CD14-positive monocyte (primary cell): Measurements from ENCODE around the gene LRRC34. TPM values are rescaled to one million over a fixed set of nuclear protein-coding genes. Genes with fewer than 3 reads are reported as not detected.

Experiments
- DNase-seq, 3 donors: peaks; one replicate each; pipeline ENCODE4 v3.0.0-alpha.2; 2011 to 2022
- H2AFZ ChIP-seq: 2 replicates; pipeline ENCODE4 v1.6.0; 2012; ENCODE audit warnings: mild to moderate bottlenecking, low read depth, low read length, inconsistent platforms; ENCODE audit not compliant: insufficient read depth, poor library complexity, severe bottlenecking
- H3K27ac ChIP-seq, 2 donors: 1 replicate in 1 of 2; 2 replicates in 1 of 2; pipeline ENCODE4 v1.5.1; 2012 to 2013; ENCODE audit warnings: low read length in 2 of 2, control low read depth in 1 of 2, inconsistent platforms in 1 of 2, low read depth in 1 of 2, mild to moderate bottlenecking in 1 of 2
- H3K27me3 ChIP-seq, 2 donors: one replicate each; pipeline versions ENCODE4 v1.6.0 to v1.6.1; 2011 to 2013; ENCODE audit warnings: low read length in 2 of 2; ENCODE audit not compliant: control insufficient read depth in 2 of 2, insufficient read depth in 2 of 2
- H3K36me3 ChIP-seq, 2 donors: replicated peaks in 1 of 2; 1 replicate in 1 of 2; 2 replicates in 1 of 2; pipeline versions ENCODE4 v1.5.1 to v1.6.1; 2012 to 2013; ENCODE audit warnings: low read length in 2 of 2, control low read depth in 1 of 2, inconsistent platforms in 1 of 2, mild to moderate bottlenecking in 1 of 2; ENCODE audit not compliant: insufficient read depth in 2 of 2, control insufficient read depth in 1 of 2
- H3K4me1 ChIP-seq, 2 donors: 1 replicate in 1 of 2; 2 replicates in 1 of 2; pipeline versions ENCODE4 v1.5.1 to v1.6.1; 2012 to 2013; ENCODE audit warnings: low read length in 2 of 2, control low read depth in 1 of 2, inconsistent platforms in 1 of 2, mild to moderate bottlenecking in 1 of 2, moderate library complexity in 1 of 2; ENCODE audit not compliant: insufficient read depth in 2 of 2, control insufficient read depth in 1 of 2
- H3K4me2 ChIP-seq: replicated peaks from 2 replicates; pipeline ENCODE3; 2012; ENCODE audit warnings: low read length, moderate library complexity, mild to moderate bottlenecking; ENCODE audit not compliant: poor library complexity, severe bottlenecking; ENCODE audit errors: extremely low read depth
- H3K4me3 ChIP-seq, 3 experiments: fragments of 200-600 bp in 1 of 3; sonication (generic) in 1 of 3; replicated peaks in 1 of 3; 1 replicate in 2 of 3; 2 replicates in 1 of 3; pipeline ENCODE4 v1.5.1; 2011 to 2013; ENCODE audit warnings: low read length in 3 of 3, mild to moderate bottlenecking in 3 of 3, control low read depth in 2 of 3, low read depth in 2 of 3, inconsistent platforms in 1 of 3, moderate library complexity in 1 of 3
- H3K79me2 ChIP-seq: 2 replicates; pipeline ENCODE4 v1.6.0; 2012; ENCODE audit warnings: mild to moderate bottlenecking, control low read depth, inconsistent platforms, low read length, moderate library complexity; ENCODE audit not compliant: insufficient read depth
- H3K9ac ChIP-seq: 2 replicates; pipeline ENCODE4 v1.6.0; 2017; ENCODE audit warnings: low read length, mild to moderate bottlenecking; ENCODE audit not compliant: insufficient read depth, poor library complexity, severe bottlenecking
- H3K9me3 ChIP-seq, 2 donors: replicated peaks in 1 of 2; 1 replicate in 1 of 2; 2 replicates in 1 of 2; pipeline versions ENCODE4 v1.5.1 to v1.6.1; 2012 to 2013; ENCODE audit warnings: low read length in 2 of 2, control low read depth in 1 of 2; ENCODE audit not compliant: control insufficient read depth in 1 of 2, insufficient read depth in 1 of 2
- H4K20me1 ChIP-seq: 2 replicates; pipeline ENCODE4 v1.6.0; 2012; ENCODE audit warnings: mild to moderate bottlenecking, low read length, control low read depth, moderate library complexity; ENCODE audit not compliant: insufficient read depth
- H3K27ac Mint-ChIP-seq, 7 donors: one replicate each; pipeline ENCODE4 v1.8.0; 2020; ENCODE audit warnings: mild to moderate bottlenecking in 7 of 7, mixed read lengths in 7 of 7, moderate library complexity in 6 of 7, inconsistent platforms in 2 of 7
- H3K27me3 Mint-ChIP-seq, 3 donors: one replicate each; pipeline ENCODE4 v1.8.0; 2021 to 2022; ENCODE audit warnings: low read depth in 3 of 3, mild to moderate bottlenecking in 3 of 3, mixed read lengths in 3 of 3, moderate library complexity in 3 of 3, inconsistent platforms in 1 of 3
- H3K36me3 Mint-ChIP-seq, 2 donors: one replicate each; pipeline ENCODE4 v1.8.0; 2020; ENCODE audit warnings: mixed read lengths in 2 of 2, inconsistent platforms in 1 of 2, mild to moderate bottlenecking in 1 of 2
- H3K4me1 Mint-ChIP-seq: one replicate; pipeline ENCODE4 v1.8.0; 2020; ENCODE audit warnings: mild to moderate bottlenecking, mixed read lengths
- H3K4me3 Mint-ChIP-seq, 2 donors: one replicate each; pipeline ENCODE4 v1.8.0; 2020; ENCODE audit warnings: mild to moderate bottlenecking in 2 of 2, mixed read lengths in 2 of 2, moderate library complexity in 1 of 2
- H3K9me3 Mint-ChIP-seq, 7 donors: one replicate each; pipeline ENCODE4 v1.8.0; 2020 to 2022; ENCODE audit warnings: mixed read lengths in 7 of 7, mild to moderate bottlenecking in 6 of 7, moderate library complexity in 6 of 7, inconsistent platforms in 2 of 7
- WGBS: methylation state at CpG from one replicate; pipeline ENCODE4 v1.1.5; 2013; ENCODE audit warnings: missing lambda C conversion rate; ENCODE audit not compliant: insufficient coverage; 5-methylcytosine and 5-hydroxymethylcytosine counted together
- intact Hi-C, 2 donors: fragments of 100-400 bp; cut with micrococcal nuclease; formaldehyde crosslinking; loops; one replicate each; pipeline versions ENCODE4 v1.15.0 to v1.15.1; 2023
- polyA plus RNA-seq, 3 donors: library from polyadenylated mRNA; depleted of rRNA in 1 of 3; unstranded in 2 of 3; stranded (reverse) in 1 of 3; fragments of 300-500 nt in 2 of 3; fragments of >200 nt in 1 of 3; fragmentation: Illumina TruSeq in 2 of 3; gene quantifications; 1 replicate in 2 of 3; 2 replicates in 1 of 3; pipeline ENCODE4 v1.2.3, GENCODE V29; 2012 to 2021
- TF ChIP-seq, protein P1 (sequence below): fragments of 200-600 bp; IDR thresholded peaks from one replicate; pipeline ENCODE4 v1.8.0; 2022; ENCODE audit warnings: antibody characterized with exemption, mild to moderate bottlenecking

The LRRC34 gene
- polyA plus RNA-seq, 3 donors, result 0.25 to 0.61 (median 0.43) TPM

DNA sequence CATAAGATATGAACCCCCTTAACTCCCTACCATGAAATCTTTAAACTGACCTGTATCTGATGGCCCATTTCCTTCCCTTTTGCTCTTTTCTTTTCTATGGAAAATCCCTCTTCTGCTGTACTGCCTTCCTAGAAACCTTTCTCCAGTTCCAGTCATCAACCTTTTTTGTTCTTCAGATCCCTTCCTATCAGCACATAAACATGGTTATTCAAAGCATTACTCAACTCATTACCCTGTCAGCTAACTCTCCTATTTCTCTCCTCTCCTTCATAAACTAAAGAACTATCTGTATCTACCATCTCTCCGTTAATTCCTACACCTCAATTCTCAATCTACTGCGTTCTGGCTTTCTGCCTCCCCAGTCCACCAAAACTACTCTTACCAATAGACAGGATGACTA lies 60.8 kb downstream of the LRRC34 start:
- no peaks in the 10 kb centered on the region for H3K79me2 ChIP-seq
- peaks cover 8 to 12% (median 9%) of the 10 kb centered on the region in 3 donors for H3K27me3 Mint-ChIP-seq
- H3K27ac ChIP-seq, result no peak overlapping the region
- H3K9me3 Mint-ChIP-seq, result peaks cover 0 to 4% (median 0%) of the 10 kb centered on the region in 7 donors
- H2AFZ ChIP-seq, result no peak overlapping the region
- no peaks in the 10 kb centered on the region for H3K27me3 ChIP-seq
- peaks cover 4% of the 10 kb centered on the region for H3K4me1 Mint-ChIP-seq
- no peak overlapping the region for H3K27ac Mint-ChIP-seq
- H3K9ac ChIP-seq, result no peak overlapping the region
- H3K4me3 Mint-ChIP-seq, result no peak overlapping the region
- H4K20me1 ChIP-seq, result no peaks in the 10 kb centered on the region
- no peaks in the 10 kb centered on the region for H3K36me3 ChIP-seq
- no peak for DNase-seq
- intact Hi-C loops, result no loop called here
- H3K36me3 Mint-ChIP-seq, result no peaks in the 10 kb centered on the region
- H3K4me2 ChIP-seq, result no peak overlapping the region
- no peaks in the 10 kb centered on the region for H3K4me1 ChIP-seq
- TF ChIP-seq, protein P1, sequence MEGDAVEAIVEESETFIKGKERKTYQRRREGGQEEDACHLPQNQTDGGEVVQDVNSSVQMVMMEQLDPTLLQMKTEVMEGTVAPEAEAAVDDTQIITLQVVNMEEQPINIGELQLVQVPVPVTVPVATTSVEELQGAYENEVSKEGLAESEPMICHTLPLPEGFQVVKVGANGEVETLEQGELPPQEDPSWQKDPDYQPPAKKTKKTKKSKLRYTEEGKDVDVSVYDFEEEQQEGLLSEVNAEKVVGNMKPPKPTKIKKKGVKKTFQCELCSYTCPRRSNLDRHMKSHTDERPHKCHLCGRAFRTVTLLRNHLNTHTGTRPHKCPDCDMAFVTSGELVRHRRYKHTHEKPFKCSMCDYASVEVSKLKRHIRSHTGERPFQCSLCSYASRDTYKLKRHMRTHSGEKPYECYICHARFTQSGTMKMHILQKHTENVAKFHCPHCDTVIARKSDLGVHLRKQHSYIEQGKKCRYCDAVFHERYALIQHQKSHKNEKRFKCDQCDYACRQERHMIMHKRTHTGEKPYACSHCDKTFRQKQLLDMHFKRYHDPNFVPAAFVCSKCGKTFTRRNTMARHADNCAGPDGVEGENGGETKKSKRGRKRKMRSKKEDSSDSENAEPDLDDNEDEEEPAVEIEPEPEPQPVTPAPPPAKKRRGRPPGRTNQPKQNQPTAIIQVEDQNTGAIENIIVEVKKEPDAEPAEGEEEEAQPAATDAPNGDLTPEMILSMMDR, result no peak
- WGBS, result no CpG with 5 or more reads among the region's 2 CpGs
- no peak overlapping the region for H3K4me3 ChIP-seq
- H3K9me3 ChIP-seq, result no peaks in the 10 kb centered on the region

DNA sequence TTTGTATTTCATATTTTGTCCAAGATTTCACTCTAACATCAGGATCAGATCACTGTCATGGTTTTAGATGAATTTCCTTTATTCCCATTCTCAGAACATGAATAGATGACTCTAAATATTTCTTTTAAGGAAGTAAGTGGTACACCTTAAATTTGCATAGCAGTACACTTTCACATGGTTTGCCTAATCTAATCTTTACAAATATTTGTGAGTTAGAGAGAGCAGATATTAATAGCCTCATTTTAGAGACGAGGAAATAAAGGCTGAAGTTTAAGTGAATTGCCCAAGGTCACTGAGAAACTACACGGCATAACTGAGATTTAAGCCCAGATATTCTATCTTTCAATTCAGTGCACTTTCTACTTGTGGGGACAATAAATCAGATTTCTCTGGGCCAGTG lies 62.0 kb downstream of the LRRC34 start:
- Mint-ChIP-seq H3K9me3 (peaks cover 0 to 4% (median 0%) of the 10 kb centered on the region in 7 donors), H3K27me3 (peaks cover 7 to 12% (median 8%) of the 10 kb centered on the region in 3 donors), H3K36me3 (no peaks in the 10 kb centered on the region), H3K4me1 (peaks cover 4% of the 10 kb centered on the region), H3K27ac (no peak overlapping the region), H3K4me3 (no peak overlapping the region)
- H3K36me3 ChIP-seq, result no peaks in the 10 kb centered on the region
- no peaks in the 10 kb centered on the region for H4K20me1 ChIP-seq
- H3K4me3 ChIP-seq, result no peak overlapping the region
- H3K27ac ChIP-seq, result no peak overlapping the region
- intact Hi-C loops, result no loop called here
- no peaks in the 10 kb centered on the region for H3K9me3 ChIP-seq
- no peak overlapping the region for H3K9ac ChIP-seq
- H3K4me2 ChIP-seq, result no peak overlapping the region
- no peak overlapping the region for H2AFZ ChIP-seq
- WGBS, result 100% methylated on average over 1 of the region's 2 CpGs
- H3K4me1 ChIP-seq, result no peaks in the 10 kb centered on the region
- no peaks in the 10 kb centered on the region for H3K79me2 ChIP-seq
- no peak for DNase-seq
- TF ChIP-seq, protein P1, result no peak
- no peaks in the 10 kb centered on the region for H3K27me3 ChIP-seq
